Karpas-422 (cell line): ENCODE results near the gene RIPK1. TPM values are rescaled to one million over a fixed set of nuclear protein-coding genes. Genes with fewer than 3 reads are reported as not detected.
"Not testable (repeated sequence)": the region's sequence is repeated elsewhere in the genome, so short reads cannot be mapped to it uniquely, and the experiment has no call there.

ENCODE experiments used
- DNase-seq: peaks from one replicate; pipeline ENCODE4 v3.0.0-alpha.2; 2015
- H2AFZ ChIP-seq: fragments of 200-600 bp; sonication (generic); 2 replicates; pipeline ENCODE4 v1.6.1; 2014; ENCODE audit warnings: antibody characterized with exemption, low read length, mixed read lengths
- H3K27ac ChIP-seq: fragments of 200-600 bp; sonication (generic); 2 replicates; pipeline ENCODE4 v1.5.1; 2014; ENCODE audit warnings: mild to moderate bottlenecking, low read length, moderate library complexity
- H3K27me3 ChIP-seq: fragments of 200-600 bp; sonication (generic); 2 replicates; pipeline ENCODE4 v1.6.1; 2014; ENCODE audit warnings: low read length, mixed read lengths
- H3K36me3 ChIP-seq: fragments of 200-600 bp; sonication (generic); 2 replicates; pipeline ENCODE4 v1.6.1; 2014; ENCODE audit warnings: low read length, mixed read lengths; ENCODE audit not compliant: insufficient read depth
- H3K4me1 ChIP-seq: fragments of 200-600 bp; sonication (generic); 2 replicates; pipeline ENCODE4 v1.6.1; 2014; ENCODE audit warnings: mild to moderate bottlenecking, low read length, mixed read lengths
- H3K4me2 ChIP-seq: fragments of 200-600 bp; sonication (generic); 2 replicates; pipeline ENCODE4 v1.6.1; 2014; ENCODE audit warnings: low read length, low read depth, mild to moderate bottlenecking; ENCODE audit not compliant: poor library complexity, severe bottlenecking
- H3K4me3 ChIP-seq: fragments of 200-600 bp; sonication (generic); 2 replicates; pipeline ENCODE4 v1.5.1; 2014; ENCODE audit warnings: mild to moderate bottlenecking, antibody characterized with exemption, low read length, mixed read lengths
- H3K79me2 ChIP-seq: fragments of 200-600 bp; sonication (generic); 2 replicates; pipeline ENCODE4 v1.6.1; 2014; ENCODE audit warnings: mild to moderate bottlenecking, low read length, mixed read lengths
- H3K9ac ChIP-seq: fragments of 200-600 bp; sonication (generic); 2 replicates; pipeline ENCODE4 v1.6.0; 2014; ENCODE audit warnings: low read length
- H3K9me2 ChIP-seq: fragments of 200-600 bp; sonication (generic), shearing (Covaris generic); replicated peaks from 2 replicates; pipeline ENCODE4 v1.6.0; 2014; ENCODE audit warnings: mild to moderate bottlenecking, low read length, moderate library complexity; ENCODE audit not compliant: insufficient read depth
- H3K9me3 ChIP-seq: fragments of 300-700, 200-600 bp; sonication (generic); 2 replicates; pipeline ENCODE4 v1.6.1; 2014; ENCODE audit warnings: low read length, mixed read lengths
- H4K20me1 ChIP-seq: fragments of 200-600 bp; sonication (generic); 2 replicates; pipeline ENCODE4 v1.6.1; 2014; ENCODE audit warnings: mild to moderate bottlenecking, antibody characterized with exemption, low read length, low read depth; ENCODE audit not compliant: insufficient read depth
- total RNA-seq: library from RNA; depleted of rRNA; stranded (reverse); fragments of >200 nt; shearing (Covaris generic); gene quantifications from 2 replicates; pipeline ENCODE4 v1.2.3, GENCODE V29; 2014; ENCODE audit warnings: low replicate concordance

RIPK1 gene
- total RNA-seq, 1 experiment from 2014 or later, result 9.6 TPM

GRCh38 chr6:3063340-3063732 lies 5.0 kb upstream of the RIPK1 start:
- not testable (repeated sequence) for H3K9me3 ChIP-seq, DNase-seq, H3K79me2 ChIP-seq, H3K27ac ChIP-seq, H3K27me3 ChIP-seq, H3K36me3 ChIP-seq, H3K9me2 ChIP-seq, H4K20me1 ChIP-seq
- H2AFZ ChIP-seq, result peak overlapping the region; percentile 95
- peaks cover 22% of the 10 kb centered on the region for H3K4me1 ChIP-seq
- H3K9ac ChIP-seq, result peak overlapping the region; percentile 78
- peak overlapping the region; percentile 80 for H3K4me3 ChIP-seq
- H3K4me2 ChIP-seq, result peak overlapping the region; percentile 93

- Histone ChIP-seq H2AFZ (peak overlapping the region; percentile 95), H3K4me3 (peak overlapping the region; percentile 80), H3K4me2 (peak overlapping the region; percentile 93), H3K27me3 (no peaks in the 10 kb centered on the region), H4K20me1 (peaks cover 4% of the 10 kb centered on the region; the same call in 1 of the 2 replicates), H3K79me2 (peaks cover 1% of the 10 kb centered on the region), H3K4me1 (peaks cover 22% of the 10 kb centered on the region), H3K27ac (no peak overlapping the region), H3K9ac (peak overlapping the region; percentile 78), H3K9me2 (no peaks in the 10 kb centered on the region), H3K36me3 (no peaks in the 10 kb centered on the region), H3K9me3 (no peaks in the 10 kb centered on the region)
- peak; percentile 91 for DNase-seq
Observed at GRCh38 chr6:3063733-3064700, 4.3 kb upstream of the RIPK1 start.

DNA sequence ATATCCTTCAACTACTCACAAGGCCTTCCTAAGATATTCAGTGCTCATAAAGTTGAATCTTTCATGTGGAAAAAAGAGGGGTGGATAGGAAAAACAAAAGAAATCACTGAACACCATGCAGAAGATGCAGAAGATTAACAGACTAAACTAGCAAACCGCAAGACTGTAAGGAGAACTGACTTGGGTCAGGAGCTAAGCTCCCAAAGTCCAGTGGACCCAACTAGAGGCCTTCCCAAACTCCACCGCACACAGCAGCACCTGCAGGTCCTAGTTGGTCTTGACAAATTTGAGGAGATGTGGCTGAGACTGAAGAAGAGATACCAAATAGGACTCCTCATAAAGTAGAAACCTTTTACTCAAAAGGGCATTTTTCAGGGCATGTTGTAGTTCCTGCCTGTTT lies 3.3 kb downstream of the RIPK1 start:
- Histone ChIP-seq H3K9me2 (no peaks in the 10 kb centered on the region), H3K79me2 (peaks cover 71% of the 10 kb centered on the region), H3K9ac (no peak overlapping the region), H4K20me1 (no peaks in the 10 kb centered on the region), H3K36me3 (no peaks in the 10 kb centered on the region; the same call in 1 of the 2 replicates), H2AFZ (no peak overlapping the region), H3K4me2 (peak overlapping the region; percentile 90), H3K27me3 (no peaks in the 10 kb centered on the region), H3K9me3 (no peaks in the 10 kb centered on the region), H3K4me1 (peaks cover 53% of the 10 kb centered on the region), H3K27ac (0 out of 2 replicates have a peak overlapping the region, but pooled peaks have one; percentile 15), H3K4me3 (no peak overlapping the region)
- no peak for DNase-seq

DNA sequence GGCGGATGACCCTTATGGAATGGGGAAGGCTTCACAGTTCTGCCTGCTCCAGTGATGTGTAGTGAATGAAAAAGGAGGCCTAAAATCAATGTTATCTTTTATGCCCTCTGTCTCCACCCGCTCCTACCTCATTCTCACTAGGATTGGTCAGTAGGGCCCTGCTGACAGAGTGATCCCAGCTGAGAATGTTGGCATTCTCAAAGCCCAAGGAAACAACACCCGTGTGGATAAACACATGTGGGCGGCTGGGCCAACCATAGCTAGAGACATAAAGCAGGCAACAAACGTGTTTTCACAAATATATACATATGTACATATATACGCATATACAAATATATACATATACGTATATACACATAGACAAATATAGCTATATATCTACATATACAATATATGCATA lies 4.5 kb downstream of the RIPK1 start:
- no peak overlapping the region for H2AFZ ChIP-seq
- no peaks in the 10 kb centered on the region for H3K9me3 ChIP-seq
- H3K27me3 ChIP-seq, result no peaks in the 10 kb centered on the region
- no peak for DNase-seq
- H4K20me1 ChIP-seq, result no peaks in the 10 kb centered on the region
- no peak overlapping the region for H3K9ac ChIP-seq
- no peak overlapping the region for H3K4me2 ChIP-seq
- peaks cover 11% of the 10 kb centered on the region; the same call in 1 of the 2 replicates for H3K36me3 ChIP-seq
- H3K79me2 ChIP-seq, result peaks cover 83% of the 10 kb centered on the region
- H3K4me1 ChIP-seq, result peaks cover 48% of the 10 kb centered on the region
- H3K9me2 ChIP-seq, result no peaks in the 10 kb centered on the region
- H3K4me3 ChIP-seq, result no peak overlapping the region
- no peak overlapping the region for H3K27ac ChIP-seq

GRCh38 chr6:3073382-3073781 lies 5.1 kb downstream of the RIPK1 start:
- peaks cover 47% of the 10 kb centered on the region for H3K4me1 ChIP-seq
- no peaks in the 10 kb centered on the region for H3K9me3 ChIP-seq
- no peak overlapping the region for H3K4me2 ChIP-seq
- no peak overlapping the region for H2AFZ ChIP-seq
- H3K4me3 ChIP-seq, result no peak overlapping the region
- H3K9ac ChIP-seq, result no peak overlapping the region
- peaks cover 87% of the 10 kb centered on the region for H3K79me2 ChIP-seq
- H3K9me2 ChIP-seq, result no peaks in the 10 kb centered on the region
- no peak for DNase-seq
- H3K27ac ChIP-seq, result no peak overlapping the region
- H3K36me3 ChIP-seq, result peaks cover 17% of the 10 kb centered on the region; the same call in 1 of the 2 replicates
- no peaks in the 10 kb centered on the region for H3K27me3 ChIP-seq
- H4K20me1 ChIP-seq, result no peaks in the 10 kb centered on the region

- peak overlapping the region; percentile 25; the same call in 1 of the 2 replicates for H3K27ac ChIP-seq
- no peaks in the 10 kb centered on the region for H3K27me3 ChIP-seq
- no peaks in the 10 kb centered on the region for H3K9me3 ChIP-seq
- no peak for DNase-seq
- peaks cover 37% of the 10 kb centered on the region for H3K4me1 ChIP-seq
- H3K4me3 ChIP-seq, result no peak overlapping the region
- H3K4me2 ChIP-seq, result peak overlapping the region; percentile 25
- H3K9me2 ChIP-seq, result no peaks in the 10 kb centered on the region
- H3K79me2 ChIP-seq, result peaks cover 73% of the 10 kb centered on the region
- peaks cover 27% of the 10 kb centered on the region; the same call in 1 of the 2 replicates for H3K36me3 ChIP-seq
- no peak overlapping the region for H2AFZ ChIP-seq
- H4K20me1 ChIP-seq, result no peaks in the 10 kb centered on the region
- no peak overlapping the region for H3K9ac ChIP-seq
Observed at GRCh38 chr6:3075772-3076113, 7.4 kb downstream of the RIPK1 start.

DNA sequence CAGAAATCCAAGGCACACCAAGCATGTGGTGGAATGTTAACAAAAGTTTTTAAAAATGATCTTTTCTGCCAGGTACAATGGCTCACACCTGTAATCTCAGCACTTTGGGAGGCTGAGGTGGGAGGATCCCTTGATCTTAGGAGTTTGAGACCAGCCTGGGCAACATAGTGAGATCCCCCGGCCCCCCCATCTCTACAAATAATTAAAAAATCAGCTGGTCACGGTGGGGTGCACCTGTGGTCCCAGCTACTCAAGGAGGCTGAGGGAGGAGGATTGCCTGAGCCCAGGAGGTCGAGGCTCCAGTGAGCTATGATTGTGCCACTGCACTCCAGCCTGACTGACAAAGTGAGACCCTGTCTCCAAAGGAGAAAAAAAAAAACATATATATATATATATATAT lies 8.0 kb downstream of the RIPK1 start:
- Histone ChIP-seq H3K27ac (no peak overlapping the region), H3K79me2 (peaks cover 69% of the 10 kb centered on the region), H3K4me2 (no peak overlapping the region)

GRCh38 chr6:3077430-3077829 lies 9.1 kb downstream of the RIPK1 start:
- peaks cover 60% of the 10 kb centered on the region for H3K79me2 ChIP-seq

More for the DNA sequence above, 8.0 kb downstream of the RIPK1 start:
- no peak overlapping the region for H3K9ac ChIP-seq
- H3K36me3 ChIP-seq, result peaks cover 31% of the 10 kb centered on the region; the same call in 1 of the 2 replicates
- no peaks in the 10 kb centered on the region for H3K9me2 ChIP-seq
- no peaks in the 10 kb centered on the region for H4K20me1 ChIP-seq
- no peaks in the 10 kb centered on the region for H3K9me3 ChIP-seq
- peaks cover 31% of the 10 kb centered on the region for H3K4me1 ChIP-seq
- DNase-seq, result no peak
- no peak overlapping the region for H2AFZ ChIP-seq
- no peaks in the 10 kb centered on the region for H3K27me3 ChIP-seq
- no peak overlapping the region for H3K4me3 ChIP-seq

More at GRCh38 chr6:3077430-3077829, 9.1 kb downstream of the RIPK1 start:
- H3K27ac ChIP-seq, result no peak overlapping the region
- H4K20me1 ChIP-seq, result no peaks in the 10 kb centered on the region
- peaks cover 31% of the 10 kb centered on the region; the same call in 1 of the 2 replicates for H3K36me3 ChIP-seq
- H2AFZ ChIP-seq, result no peak overlapping the region
- peaks cover 27% of the 10 kb centered on the region for H3K4me1 ChIP-seq
- H3K9me2 ChIP-seq, result no peaks in the 10 kb centered on the region
- H3K4me3 ChIP-seq, result no peak overlapping the region
- no peaks in the 10 kb centered on the region for H3K9me3 ChIP-seq
- no peak overlapping the region for H3K4me2 ChIP-seq
- no peak for DNase-seq
- H3K9ac ChIP-seq, result no peak overlapping the region
- H3K27me3 ChIP-seq, result no peaks in the 10 kb centered on the region
